Left kidney (tissue), 8 donors: Measurements from ENCODE around the gene RRAGA. TPM values are rescaled to one million over a fixed set of nuclear protein-coding genes. Genes with fewer than 3 reads are reported as not detected.
A peak's percentile ranks its signal among the peaks of the same experiment; 100 is the strongest.
"Not testable (repeated sequence)": the region's sequence is repeated elsewhere in the genome, so short reads cannot be mapped to it uniquely, and the experiment has no call there.

Source experiments
- DNase-seq: peaks from one replicate; pipeline ENCODE4 v3.0.0-alpha.2; 2013
- long read RNA-seq, 8 donors: transcript quantifications; one replicate each; lab custom pipeline, GENCODE V29; 2026
- polyA plus RNA-seq: library from polyadenylated mRNA; unstranded; fragments of 120-200 nt; gene quantifications from one replicate; pipeline ENCODE4 v1.2.1, GENCODE V29; 2013; ENCODE audit not compliant: insufficient read length

Gene RRAGA, protein sequence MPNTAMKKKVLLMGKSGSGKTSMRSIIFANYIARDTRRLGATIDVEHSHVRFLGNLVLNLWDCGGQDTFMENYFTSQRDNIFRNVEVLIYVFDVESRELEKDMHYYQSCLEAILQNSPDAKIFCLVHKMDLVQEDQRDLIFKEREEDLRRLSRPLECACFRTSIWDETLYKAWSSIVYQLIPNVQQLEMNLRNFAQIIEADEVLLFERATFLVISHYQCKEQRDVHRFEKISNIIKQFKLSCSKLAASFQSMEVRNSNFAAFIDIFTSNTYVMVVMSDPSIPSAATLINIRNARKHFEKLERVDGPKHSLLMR
- polyA plus RNA-seq: 96.9 TPM
- long read RNA-seq, donor 1, transcript RRAGA-201 (1 exons, 1,589 nt): major isoform, 167 of 167 reads
- long read RNA-seq, donor 1, partial matches to known transcripts: 0 of 167 reads
- long read RNA-seq, donor 1, other reads (novel, unspliced or antisense): 0 of 167 reads
- long read RNA-seq, donor 2, transcript RRAGA-201 (1 exons, 1,589 nt): major isoform, 133 of 133 reads
- long read RNA-seq, donor 2, partial matches to known transcripts: 0 of 133 reads
- long read RNA-seq, donor 2, other reads (novel, unspliced or antisense): 0 of 133 reads
- long read RNA-seq, donor 3, transcript RRAGA-201 (1 exons, 1,589 nt): major isoform, 113 of 113 reads
- long read RNA-seq, donor 3, partial matches to known transcripts: 0 of 113 reads
- long read RNA-seq, donor 3, other reads (novel, unspliced or antisense): 0 of 113 reads
- long read RNA-seq, donor 4, transcript RRAGA-201 (1 exons, 1,589 nt): major isoform, 34 of 34 reads
- long read RNA-seq, donor 4, partial matches to known transcripts: 0 of 34 reads
- long read RNA-seq, donor 4, other reads (novel, unspliced or antisense): 0 of 34 reads
- long read RNA-seq, donor 5, transcript RRAGA-201 (1 exons, 1,589 nt): major isoform, 217 of 217 reads
- long read RNA-seq, donor 5, partial matches to known transcripts: 0 of 217 reads
- long read RNA-seq, donor 5, other reads (novel, unspliced or antisense): 0 of 217 reads
- long read RNA-seq, donor 6, transcript RRAGA-201 (1 exons, 1,589 nt): major isoform, 150 of 150 reads
- long read RNA-seq, donor 6, partial matches to known transcripts: 0 of 150 reads
- long read RNA-seq, donor 6, other reads (novel, unspliced or antisense): 0 of 150 reads
- long read RNA-seq, donor 7, transcript RRAGA-201 (1 exons, 1,589 nt): major isoform, 179 of 179 reads
- long read RNA-seq, donor 7, partial matches to known transcripts: 0 of 179 reads
- long read RNA-seq, donor 7, other reads (novel, unspliced or antisense): 0 of 179 reads
- long read RNA-seq, donor 8, transcript RRAGA-201 (1 exons, 1,589 nt): major isoform, 75 of 75 reads
- long read RNA-seq, donor 8, partial matches to known transcripts: 0 of 75 reads
- long read RNA-seq, donor 8, other reads (novel, unspliced or antisense): 0 of 75 reads

DNA sequence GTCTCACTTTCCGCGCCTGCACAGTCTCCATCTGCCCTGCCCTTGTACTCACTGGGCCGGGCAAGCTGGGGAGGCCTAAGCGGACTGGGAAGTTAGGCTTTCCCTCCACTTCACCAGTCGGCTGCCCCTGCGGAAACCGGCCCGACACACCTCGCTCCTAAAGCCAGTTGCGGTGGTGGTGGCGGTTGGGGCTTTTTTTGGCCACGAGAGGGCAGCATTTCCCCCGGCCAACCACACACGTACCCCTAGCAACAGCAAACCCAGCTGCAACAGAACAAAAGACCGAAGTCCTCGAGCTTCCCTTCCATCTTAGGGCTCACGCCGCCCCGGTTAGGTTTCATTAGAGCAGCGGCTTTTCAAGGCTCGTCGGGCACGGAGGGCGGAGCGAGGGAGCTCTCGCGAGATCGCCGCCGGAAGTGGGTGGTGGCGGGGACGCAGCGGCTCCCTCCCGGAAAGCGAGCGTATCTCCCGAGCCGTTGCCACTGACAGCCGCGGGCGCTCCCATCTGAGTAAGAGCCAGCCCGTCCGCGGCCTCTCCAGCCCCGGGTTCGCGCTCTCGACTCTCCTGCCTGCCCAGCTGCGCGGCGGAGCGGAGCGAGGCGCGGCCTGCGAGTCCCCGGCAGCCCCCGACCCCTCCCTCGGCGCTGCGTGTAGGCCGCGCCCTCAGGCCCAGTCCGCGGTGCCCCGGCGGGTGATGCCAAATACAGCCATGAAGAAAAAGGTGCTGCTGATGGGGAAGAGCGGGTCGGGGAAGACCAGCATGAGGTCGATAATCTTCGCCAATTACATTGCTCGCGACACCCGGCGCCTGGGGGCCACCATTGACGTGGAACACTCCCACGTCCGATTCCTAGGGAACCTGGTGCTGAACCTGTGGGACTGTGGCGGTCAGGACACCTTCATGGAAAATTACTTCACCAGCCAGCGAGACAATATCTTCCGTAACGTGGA, at the start of gene RRAGA:
TSS of gene RRAGA (plus strand) at position 462 of the 951 bp plus-strand sequence. CDS start at position 695, 233 bp downstream.
- peak; percentile 97 for DNase-seq

DNA sequence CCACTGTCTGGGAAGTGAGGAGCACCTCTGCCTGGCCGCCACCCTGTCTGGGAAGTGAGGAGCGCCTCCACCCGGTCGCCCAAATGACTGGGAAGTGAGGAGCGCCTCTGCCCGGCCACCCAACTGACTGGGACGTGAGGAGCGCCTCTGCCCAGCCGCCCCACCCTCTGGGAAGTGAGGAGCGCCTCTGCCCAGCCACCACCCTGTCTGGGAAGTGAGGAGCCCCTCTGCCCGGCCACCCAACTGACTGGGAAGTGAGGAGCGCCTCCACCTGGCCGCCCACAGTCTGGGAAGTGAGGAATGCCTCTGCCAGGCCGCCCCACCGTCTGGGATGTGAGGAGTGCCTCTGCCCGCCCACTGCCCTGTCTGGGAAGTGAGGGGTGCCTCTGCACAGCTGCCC, 49.1 kb upstream of the RRAGA start:
- DNase-seq: no peak

DNA sequence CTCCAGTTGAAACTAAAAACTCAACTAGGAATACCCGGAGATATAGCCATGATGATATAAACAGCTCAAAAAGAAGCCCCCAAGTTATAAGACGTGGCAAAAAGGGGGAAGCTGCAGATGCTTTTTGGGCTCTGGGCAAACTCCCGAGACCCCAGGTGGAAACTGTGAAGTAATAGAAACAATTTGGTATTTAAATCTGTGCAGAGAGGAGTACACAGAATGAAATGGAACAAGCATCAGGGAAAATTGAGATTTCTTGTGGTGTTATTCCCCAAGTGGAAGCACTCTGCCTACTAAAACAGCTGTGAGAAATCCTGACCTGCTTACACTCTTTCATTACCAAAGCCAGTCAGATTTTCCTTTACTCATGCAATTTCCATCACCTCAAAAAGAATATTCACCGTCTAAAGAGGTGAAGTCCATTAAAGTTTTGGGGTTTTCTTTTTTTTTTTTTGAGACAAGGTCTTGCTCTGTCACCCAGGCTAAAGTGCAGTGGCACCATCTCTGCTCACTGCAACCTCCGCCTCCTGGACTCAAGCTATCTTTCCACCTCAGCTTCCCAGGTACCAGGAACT, 39.7 kb upstream of the RRAGA start:
- no peak for DNase-seq

DNA sequence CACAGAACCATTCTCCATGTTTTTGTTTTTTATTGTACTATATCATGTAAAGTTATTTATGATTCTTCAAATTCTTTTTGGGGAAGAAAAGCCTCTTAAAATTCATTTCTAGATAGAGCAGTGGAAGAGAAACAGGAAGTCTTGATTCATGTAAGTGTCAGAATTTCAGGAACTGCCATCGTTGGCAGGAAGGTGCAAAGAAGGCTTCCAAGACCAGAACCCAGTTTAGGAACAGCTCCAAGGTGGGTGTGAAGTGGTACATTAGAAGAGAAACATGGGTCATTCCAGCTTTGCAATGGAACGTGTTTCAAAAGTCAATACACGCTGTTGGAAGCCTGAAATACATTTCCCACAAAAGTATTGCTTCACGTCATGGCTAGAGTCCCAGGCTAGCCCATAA, 31.0 kb upstream of the RRAGA start:
- DNase-seq: no peak

DNA sequence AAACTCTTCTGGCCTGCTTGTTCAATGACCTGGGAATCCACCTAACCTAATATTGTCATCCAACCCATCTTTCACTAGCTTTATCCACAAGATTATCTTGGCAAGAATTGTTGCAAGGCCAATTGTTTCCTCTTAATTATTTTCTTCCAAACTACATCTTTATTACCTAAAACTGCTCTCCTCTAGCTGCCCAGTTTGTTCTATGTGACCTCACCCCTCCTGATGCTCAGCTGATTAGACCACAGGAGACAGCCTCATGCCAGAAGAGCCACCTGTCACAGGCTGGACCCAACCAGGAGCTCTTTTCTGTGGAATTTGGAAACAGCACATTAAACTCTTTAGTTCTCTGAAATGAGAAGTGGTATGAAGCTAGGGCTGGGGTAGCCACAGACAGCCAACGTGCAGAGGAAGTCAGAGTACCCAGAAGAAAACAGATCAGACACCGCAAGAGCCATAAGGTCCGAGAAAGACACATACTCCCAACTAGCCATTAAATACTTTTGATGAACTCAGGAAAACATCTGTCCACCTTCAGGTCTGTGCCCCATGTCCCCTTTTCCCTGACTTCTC, 28.3 kb upstream of the RRAGA start:
- DNase-seq: no peak

DNA sequence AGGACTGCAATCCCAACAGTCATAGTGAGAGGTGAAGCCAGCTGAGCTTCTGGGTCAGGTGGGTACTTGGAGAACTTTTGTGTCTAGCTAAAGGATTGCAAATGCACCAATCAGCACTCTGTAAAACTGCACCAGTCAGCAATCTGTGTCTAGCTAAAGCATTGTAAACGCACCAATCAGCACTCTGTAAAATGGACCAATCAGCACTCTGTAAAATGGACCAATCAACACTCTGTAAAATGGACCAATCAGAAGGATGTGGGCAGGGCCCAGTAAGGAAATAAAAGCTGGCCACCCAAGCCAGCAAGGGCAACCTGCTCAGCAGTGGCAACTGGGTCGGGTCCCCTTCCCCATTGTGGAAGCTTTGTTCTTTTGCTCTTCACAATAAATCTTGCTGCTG, 27.6 kb upstream of the RRAGA start:
- not testable (repeated sequence) for DNase-seq

DNA sequence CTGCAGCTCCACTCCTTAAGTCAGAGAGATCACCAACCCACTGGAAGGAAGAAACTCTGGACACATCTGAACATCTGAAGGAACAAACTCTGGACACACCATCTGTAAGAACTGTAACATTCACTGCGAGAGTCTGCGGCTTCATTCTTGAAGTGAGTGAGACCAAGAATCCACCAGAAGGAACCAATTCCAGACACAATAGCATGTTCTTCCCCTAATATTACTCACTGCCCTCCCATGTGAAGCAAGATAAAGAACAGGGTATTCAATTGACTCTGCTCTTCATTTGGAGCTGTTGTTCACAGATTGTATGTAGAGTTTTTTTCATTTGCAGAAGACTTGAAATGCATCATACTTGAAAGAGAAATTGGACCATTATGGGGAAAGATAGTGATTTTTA, 27.0 kb upstream of the RRAGA start:
- DNase-seq: no peak

DNA sequence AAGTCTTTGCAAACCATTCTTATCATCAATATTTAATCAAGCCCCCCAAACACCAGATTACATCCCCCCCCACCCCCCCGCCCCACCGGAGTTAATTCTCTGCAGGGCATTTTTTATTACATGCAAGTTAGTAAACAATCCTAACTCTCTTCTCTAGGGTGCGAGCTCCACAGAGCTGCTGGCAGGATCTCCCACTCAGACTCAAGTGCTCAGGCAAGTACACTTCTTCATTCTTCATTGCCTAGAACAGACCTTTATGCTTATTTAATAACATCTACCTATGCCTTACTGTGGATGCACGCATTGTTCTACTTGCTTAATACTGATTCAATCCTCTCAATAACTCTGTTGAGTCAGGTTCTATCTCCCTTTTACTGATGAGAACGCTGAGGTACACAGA, 26.1 kb upstream of the RRAGA start:
- DNase-seq: no peak

DNA sequence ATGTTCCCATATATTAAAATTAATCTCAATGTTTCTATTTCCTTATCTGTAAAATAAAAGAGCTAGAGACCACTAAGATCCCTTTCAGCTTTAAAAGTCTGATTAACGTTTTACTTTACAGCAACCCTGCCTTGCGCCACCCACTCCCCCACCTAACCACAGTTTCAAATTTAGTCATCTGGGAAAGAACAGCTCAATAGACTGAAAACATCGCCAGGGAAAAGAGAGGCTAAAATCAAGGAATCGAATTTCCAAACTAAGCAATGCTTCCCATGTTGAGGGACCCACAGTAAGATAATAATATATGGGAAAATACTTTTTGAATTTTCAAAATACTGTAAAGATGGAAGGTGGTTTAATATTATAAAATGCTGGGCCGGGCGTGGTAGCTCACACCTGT, 22.9 kb upstream of the RRAGA start:
- DNase-seq: no peak

DNA sequence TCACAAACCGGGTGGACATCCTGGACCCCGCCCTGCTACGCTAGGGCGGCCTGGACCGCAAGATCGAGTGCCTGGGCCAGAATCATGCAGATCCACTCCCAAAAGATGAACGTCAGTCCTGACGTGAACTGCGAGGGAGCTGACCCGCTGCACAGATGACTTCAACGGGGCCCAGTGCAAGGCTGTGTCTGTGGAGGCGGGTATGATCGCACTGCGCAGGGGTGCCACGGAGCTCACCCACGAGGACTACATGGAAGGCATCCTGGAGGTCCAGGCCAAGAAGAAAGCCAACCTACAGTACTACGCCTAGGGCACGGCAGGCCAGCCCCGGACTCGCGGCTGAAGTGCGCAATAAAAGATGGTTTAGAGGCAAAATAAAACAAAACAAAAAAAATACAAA, 21.4 kb upstream of the RRAGA start:
- no peak for DNase-seq

DNA sequence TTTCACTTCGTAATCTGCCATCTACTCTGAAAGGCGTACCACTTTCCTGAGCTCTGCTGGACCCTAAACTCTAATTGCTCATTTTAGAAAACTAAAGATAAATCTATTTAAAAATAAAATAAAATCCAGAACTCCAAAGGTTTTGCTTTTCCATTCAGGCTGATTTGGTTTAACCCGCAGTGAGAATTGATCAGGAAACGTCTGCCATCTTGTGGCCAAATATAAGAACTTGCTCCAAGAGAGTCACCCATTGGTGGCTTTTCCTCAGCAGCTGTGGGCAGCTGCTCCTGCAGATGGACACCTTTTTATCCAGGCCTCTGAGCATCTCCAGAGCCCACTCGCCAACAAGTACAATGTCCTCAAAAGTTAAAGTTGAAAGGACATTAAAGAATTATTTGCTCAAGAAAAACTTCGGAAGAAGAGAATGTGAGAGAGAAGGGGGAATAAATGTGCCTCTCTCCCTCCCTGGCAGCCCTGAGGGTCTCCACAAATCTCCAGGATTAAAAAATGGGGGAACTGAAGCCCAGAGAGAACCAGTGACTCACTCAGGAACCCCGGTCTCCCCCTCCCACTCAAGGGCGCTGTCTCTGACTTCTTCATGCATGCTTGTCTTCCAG, 20.3 kb upstream of the RRAGA start:
- no peak for DNase-seq

DNA sequence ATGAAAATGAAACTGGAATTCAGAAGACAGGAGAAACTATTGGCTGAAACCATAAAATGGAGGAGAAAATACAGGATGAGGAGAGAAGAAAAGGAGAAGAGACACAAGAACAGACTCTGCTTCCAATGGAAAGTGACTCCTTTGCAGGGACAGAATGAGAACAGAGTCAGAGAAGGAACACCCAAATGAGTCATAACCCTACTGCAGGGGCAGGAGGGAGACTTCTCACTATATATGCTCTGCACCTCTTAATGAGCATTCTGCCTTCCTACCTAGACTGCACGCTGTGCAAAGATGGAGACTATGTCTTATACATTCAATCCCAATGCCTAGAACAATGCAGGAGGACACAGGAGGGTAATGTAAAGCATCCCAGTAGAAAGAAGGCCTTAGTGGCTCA, 18.3 kb upstream of the RRAGA start:
- no peak for DNase-seq

DNA sequence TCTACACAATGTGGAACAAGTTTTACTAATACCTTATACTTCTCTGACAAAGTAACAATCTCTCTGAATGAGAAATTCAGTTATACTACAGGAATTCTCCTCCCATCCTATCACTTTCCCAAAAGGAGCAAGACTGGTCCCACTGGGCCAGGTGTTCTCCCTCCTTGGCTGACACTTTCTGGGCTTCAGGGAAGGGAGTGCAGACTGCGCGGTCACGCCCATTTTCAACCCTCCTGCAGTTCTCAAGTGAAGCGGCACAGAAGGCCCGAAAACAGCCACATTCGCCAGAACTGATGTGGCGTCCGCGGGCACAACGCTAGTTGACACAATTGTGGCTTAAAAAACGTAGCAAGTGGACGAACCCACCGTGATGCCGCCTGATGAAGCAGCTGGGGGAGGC, 16.8 kb upstream of the RRAGA start:
- no peak for DNase-seq

DNA sequence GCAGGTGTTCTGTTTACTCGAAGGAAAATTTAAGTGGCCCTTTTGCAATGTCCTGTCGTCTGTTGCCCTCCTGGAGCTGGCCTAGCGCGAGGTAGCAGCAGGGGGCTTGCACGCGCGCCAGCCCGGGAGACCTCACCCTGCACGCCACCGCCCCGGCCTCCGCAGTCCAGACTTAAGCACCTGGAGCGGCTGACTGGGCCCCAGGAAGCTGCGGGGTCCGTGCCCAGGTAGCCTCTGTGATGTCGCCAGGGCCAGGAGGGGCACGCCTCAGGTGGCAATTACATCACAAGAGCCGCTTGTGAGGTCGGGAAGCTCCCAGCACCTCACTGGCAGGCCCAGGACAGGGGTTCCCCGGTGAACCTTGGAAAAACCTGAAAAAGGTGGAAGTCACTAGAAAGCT, 16.2 kb upstream of the RRAGA start, which contains the start of gene SAXO1:
TSS of gene SAXO1 (minus strand) at position 195 of the 400 bp plus-strand sequence. CDS start 301 bp downstream, outside the sequence.
- no peak for DNase-seq

DNA sequence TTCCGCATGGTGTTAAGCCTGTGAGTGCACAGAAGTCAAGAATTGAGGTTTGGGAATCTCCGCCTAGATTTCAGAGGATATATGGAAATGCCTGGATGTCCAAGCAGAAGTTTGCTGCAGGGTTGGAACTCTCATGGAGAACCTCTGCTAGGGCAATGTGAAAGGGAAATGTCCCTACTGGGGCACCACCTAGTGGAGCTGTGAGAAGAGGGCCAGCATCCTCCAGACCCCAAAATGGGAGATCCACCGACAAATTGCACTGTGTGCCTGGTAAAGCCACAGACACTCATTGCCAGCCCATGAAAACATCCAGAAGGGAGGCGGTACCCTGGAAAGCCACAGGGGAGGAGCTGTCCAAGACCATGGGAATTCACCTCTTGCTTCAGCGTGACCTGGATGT, 12.6 kb upstream of the RRAGA start:
- no peak for DNase-seq

DNA sequence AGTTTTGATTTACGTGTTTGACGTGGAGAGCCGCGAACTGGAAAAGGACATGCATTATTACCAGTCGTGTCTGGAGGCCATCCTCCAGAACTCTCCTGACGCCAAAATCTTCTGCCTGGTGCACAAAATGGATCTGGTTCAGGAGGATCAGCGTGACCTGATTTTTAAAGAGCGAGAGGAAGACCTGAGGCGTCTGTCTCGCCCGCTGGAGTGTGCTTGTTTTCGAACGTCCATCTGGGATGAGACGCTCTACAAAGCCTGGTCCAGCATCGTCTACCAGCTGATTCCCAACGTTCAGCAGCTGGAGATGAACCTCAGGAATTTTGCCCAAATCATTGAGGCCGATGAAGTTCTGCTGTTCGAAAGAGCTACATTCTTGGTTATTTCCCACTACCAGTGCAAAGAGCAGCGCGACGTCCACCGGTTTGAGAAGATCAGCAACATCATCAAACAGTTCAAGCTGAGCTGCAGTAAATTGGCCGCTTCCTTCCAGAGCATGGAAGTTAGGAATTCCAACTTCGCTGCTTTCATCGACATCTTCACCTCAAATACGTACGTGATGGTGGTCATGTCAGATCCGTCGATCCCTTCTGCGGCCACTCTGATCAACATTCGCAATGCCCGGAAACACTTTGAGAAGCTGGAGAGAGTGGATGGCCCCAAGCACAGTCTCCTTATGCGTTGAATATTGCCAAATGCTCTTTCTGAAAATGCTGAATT, 850 bp downstream of the RRAGA start:
- DNase-seq: no peak

DNA sequence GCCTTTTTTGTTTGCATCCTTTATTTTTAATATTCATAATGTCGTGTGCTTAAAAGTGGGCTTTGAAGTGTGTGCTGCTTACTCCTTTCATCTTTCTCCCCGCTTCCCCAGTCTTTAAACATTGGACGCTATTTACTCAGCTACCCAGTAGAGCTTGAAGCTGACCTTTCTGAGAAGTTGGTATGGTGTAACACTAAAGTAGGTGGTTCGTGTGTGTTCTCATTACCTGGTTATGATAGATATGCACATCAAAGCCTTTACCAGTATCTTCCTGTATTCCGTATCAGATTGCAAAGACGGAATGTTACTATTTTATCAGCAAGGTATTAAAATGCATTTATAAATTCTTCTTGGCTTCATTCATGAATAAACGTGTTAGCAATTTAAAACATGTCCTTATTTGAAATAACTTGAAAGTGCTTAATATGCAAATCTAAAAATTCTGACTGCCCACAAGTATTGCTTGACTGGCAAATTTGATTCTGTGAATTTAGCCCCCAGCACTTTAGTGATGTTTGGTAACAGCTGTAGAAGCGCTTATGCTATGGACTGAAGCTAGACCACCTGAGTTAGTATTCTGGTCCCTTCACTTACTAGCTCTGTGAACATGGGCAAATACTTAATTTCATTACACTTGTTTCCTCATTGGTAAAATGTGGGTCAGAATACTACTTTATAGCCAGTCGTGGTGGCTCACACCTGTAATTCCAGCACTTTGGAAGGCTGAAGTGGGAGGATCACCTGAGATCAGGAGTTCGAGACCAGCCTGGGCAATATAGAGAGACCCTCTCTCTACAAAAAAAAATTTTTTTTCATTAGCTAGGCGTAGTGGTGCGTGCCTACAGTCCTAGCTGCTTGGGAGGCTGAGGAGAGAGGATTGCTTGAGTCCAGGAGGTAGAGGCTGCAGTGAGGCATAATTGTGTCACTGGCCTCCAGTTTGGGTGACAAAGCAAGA, 1.7 kb downstream of the RRAGA start:
- no peak for DNase-seq

DNA sequence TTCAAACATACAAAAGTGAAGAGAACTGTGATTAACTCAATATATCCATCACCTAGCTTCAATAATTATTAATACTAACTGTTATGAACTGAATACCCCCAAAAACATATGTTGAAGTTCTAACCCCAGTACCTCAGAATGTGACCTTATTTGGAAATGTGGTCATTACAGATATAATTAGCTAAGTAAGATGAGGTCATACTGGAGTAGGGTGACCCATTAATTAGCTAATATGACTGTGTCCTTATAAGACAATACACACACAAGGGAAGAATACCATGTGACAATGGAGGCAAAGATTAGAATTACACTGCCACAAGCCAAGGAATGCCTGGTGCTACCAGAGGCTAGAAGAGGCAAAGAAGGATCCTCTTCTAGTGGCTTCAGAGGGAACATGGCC, 7.8 kb downstream of the RRAGA start:
- no peak for DNase-seq
